ENCODE data around the gene ABCA4.

ABCA4 gene

DNA sequence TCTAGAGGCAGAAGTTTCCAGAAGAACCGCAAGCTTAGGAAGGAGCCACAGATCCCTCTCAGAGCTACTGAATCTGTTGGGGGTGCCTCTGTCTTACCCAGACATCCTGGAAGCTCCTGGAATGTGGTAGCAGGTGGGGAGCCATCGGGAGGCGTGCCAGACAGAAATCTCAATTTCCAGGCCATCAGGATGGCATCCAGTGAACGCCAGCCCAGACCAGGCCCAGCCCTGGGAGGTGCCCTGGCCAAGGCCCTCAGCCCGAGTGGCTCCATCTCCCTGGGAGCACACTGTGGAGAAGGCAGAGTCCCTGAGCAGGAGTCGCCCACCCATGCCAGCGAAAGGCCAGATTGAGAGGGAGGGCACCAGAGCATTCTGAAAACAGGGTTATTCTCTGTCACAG is 2.5 kb downstream of the ABCA4 start:
- no peak for TF ChIP-seq CTCF (IDR thresholded peaks at IDR 0.05; ENCODE audit: low read depth, low read length)
- H3K4me3 ChIP-seq (replicated peaks in 1 of 2; ENCODE audit: low read depth in 2 of 2, low read length in 2 of 2), result no peak overlapping the region
- DNase-seq (ENCODE audit: low read depth in 2 of 2), result no peak

DNA sequence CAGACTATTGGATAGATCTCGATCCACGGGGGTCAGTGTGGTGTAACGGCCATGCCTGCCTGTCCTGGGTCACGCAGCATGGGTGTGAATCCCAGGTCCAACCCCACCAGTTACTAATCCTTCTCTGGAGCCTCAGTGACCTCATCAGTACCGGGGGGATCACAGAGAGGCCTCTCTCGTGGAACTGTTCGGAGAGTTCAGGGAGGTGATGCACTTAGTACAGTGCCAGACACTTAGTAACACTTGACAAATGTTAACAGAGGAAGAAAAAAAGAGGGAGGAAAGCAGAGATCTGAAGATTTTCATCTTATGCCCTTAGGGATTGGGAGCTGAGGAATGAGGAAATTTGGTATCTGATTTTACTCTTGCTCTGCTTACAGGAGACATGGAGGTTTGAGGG is 2.9 kb downstream of the ABCA4 start:
- no peak overlapping the region for H3K4me3 ChIP-seq (replicated peaks in 1 of 2; ENCODE audit: low read depth in 2 of 2, low read length in 2 of 2)
- no peak for TF ChIP-seq CTCF (IDR thresholded peaks at IDR 0.05; ENCODE audit: low read depth, low read length)
- DNase-seq (ENCODE audit: low read depth in 2 of 2), result no peak

DNA sequence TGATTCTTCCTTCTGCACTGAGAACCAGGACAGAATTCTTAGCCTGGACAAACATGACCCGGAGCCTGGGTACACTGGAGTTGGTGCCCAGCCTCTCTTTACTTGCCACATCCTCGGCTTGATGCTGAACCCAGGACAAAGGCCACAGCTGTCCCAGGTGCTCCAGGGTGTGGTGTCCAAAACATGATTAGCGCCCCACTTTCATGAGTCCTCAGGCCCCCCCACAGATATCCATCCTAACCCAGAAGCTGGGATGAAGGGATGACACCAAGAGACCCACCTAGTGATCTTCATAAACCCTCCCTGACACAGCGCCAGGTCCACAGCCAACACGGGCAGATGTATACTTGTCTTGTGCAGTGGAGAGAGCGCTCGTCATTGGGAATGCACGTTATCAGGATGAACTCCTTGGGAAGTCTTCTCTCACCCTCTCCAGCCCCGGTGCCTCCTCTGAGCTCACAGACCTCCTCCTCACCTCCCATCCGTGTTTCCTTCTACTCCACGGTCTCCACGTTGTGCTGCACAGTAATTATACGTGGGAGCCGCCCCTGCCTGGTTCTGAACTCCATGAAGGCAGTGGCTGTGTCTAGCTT is 3.6 kb downstream of the ABCA4 start:
- H3K4me3 ChIP-seq (replicated peaks in 1 of 2; ENCODE audit: low read depth in 2 of 2, low read length in 2 of 2), result no peak overlapping the region
- no peak for TF ChIP-seq CTCF (IDR thresholded peaks at IDR 0.05; ENCODE audit: low read depth, low read length)
- DNase-seq (ENCODE audit: low read depth in 2 of 2), result no peak

DNA sequence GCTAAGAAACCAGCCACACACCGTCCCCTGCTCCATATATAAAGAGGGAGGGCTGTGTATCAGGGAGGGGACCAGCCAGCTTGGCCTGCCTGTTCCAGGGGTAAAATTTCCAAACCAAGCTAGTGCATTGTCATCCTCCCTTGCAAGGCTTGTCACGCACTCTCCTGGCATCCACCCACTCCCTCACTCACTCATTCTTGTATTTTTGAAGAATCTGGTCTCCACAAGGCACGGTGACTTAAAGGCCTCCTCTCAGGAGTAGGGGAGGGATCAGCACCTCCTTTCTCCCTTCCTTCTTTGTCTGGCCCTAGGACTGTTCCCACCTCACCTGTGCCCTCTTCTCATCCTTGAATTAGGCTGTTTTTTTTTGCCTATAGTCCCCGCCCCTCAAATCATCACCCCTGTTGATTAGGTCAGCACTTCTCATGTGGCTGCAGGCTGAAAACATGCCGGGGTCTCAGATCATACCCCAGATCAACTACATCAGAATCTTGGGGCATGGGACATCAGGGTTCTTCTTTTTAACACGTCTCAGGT is 5.0 kb downstream of the ABCA4 start:
- no peak overlapping the region for H3K4me3 ChIP-seq (replicated peaks in 1 of 2; ENCODE audit: low read depth in 2 of 2, low read length in 2 of 2)
- no peak for TF ChIP-seq CTCF (IDR thresholded peaks at IDR 0.05; ENCODE audit: low read depth, low read length)
- peak in 1 of 2 donors; percentile 23 for DNase-seq (ENCODE audit: low read depth in 2 of 2)

GRCh38 chr1:94115254-94115899 is 5.6 kb downstream of the ABCA4 start:
- DNase-seq (ENCODE audit: low read depth in 2 of 2), result no peak
- H3K4me3 ChIP-seq (replicated peaks in 1 of 2; ENCODE audit: low read depth in 2 of 2, low read length in 2 of 2), result no peak overlapping the region
- TF ChIP-seq CTCF (IDR thresholded peaks at IDR 0.05; ENCODE audit: low read depth, low read length), result no peak

GRCh38 chr1:94113589-94114226 is 7.2 kb downstream of the ABCA4 start:
- no peak for TF ChIP-seq CTCF (IDR thresholded peaks at IDR 0.05; ENCODE audit: low read depth, low read length)
- peak in 1 of 2 donors; percentile 16 for DNase-seq (ENCODE audit: low read depth in 2 of 2)
- no peak overlapping the region for H3K4me3 ChIP-seq (replicated peaks in 1 of 2; ENCODE audit: low read depth in 2 of 2, low read length in 2 of 2)

Measured in cardiac fibroblast (primary cell).